Smooth muscle cell (in vitro differentiated cells): ENCODE results near the gene PKD2L1. TPM values are rescaled to one million over a fixed set of nuclear protein-coding genes. Genes with fewer than 3 reads are reported as not detected.

Experiments
- DNase-seq: peaks from one replicate; lab custom pipeline; 2025; ENCODE audit not compliant: unreplicated experiment; lab: John Stamatoyannopoulos, UW
- H2AFZ ChIP-seq: fragments of 200-600 bp; sonication (generic); 2 replicates; pipeline ENCODE4 v1.6.0; 2016; ENCODE audit warnings: antibody characterized with exemption, low read depth, mild to moderate bottlenecking
- H3F3A ChIP-seq: fragments of 200-600 bp; sonication (generic); 2 replicates; pipeline ENCODE4 v1.6.0; 2017; ENCODE audit warnings: antibody characterized with exemption, low read depth
- H3K27ac ChIP-seq: fragments of 200-600 bp; sonication (generic); 2 replicates; pipeline ENCODE4 v1.5.1; 2016; ENCODE audit warnings: low read depth, mild to moderate bottlenecking
- H3K27me3 ChIP-seq: fragments of 200-600 bp; sonication (generic); 2 replicates; pipeline ENCODE4 v1.6.1; 2016; ENCODE audit warnings: low read depth, mild to moderate bottlenecking
- H3K36me3 ChIP-seq: fragments of 200-600 bp; sonication (generic); 2 replicates; pipeline ENCODE4 v1.5.1; 2016; ENCODE audit warnings: low read depth
- H3K4me1 ChIP-seq: fragments of 200-600 bp; sonication (generic); 2 replicates; pipeline ENCODE4 v1.5.1; 2016; ENCODE audit warnings: low read depth
- H3K4me2 ChIP-seq: fragments of 200-600 bp; sonication (generic); 2 replicates; pipeline ENCODE4 v1.6.0; 2016; ENCODE audit warnings: mild to moderate bottlenecking
- H3K4me3 ChIP-seq: fragments of 200-600 bp; sonication (generic); 2 replicates; pipeline ENCODE4 v1.5.1; 2016; ENCODE audit warnings: mild to moderate bottlenecking
- H3K79me2 ChIP-seq: fragments of 200-600 bp; sonication (generic); 2 replicates; pipeline ENCODE4 v1.6.0; 2016; ENCODE audit warnings: low read depth, mild to moderate bottlenecking
- H3K9ac ChIP-seq: fragments of 200-600 bp; sonication (generic); 2 replicates; pipeline ENCODE4 v1.6.0; 2016; ENCODE audit warnings: low read depth
- H3K9me3 ChIP-seq: fragments of 200-600 bp; sonication (generic); replicated peaks from 2 replicates; pipeline ENCODE4 v1.5.1; 2016; ENCODE audit warnings: low read depth
- H4K20me1 ChIP-seq: fragments of 200-600 bp; sonication (generic); 2 replicates; pipeline ENCODE4 v1.6.0; 2016; ENCODE audit warnings: low read depth
- CTCF ChIP-seq: fragments of 200-600 bp; sonication (generic); IDR thresholded peaks from 2 replicates; pipeline ENCODE4 v1.5.1; 2017; ENCODE audit warnings: borderline replicate concordance, mild to moderate bottlenecking, antibody characterized with exemption; ENCODE audit not compliant: insufficient read depth, poor library complexity, severe bottlenecking
- WGBS: methylation state at CpG from one replicate; pipeline ENCODE4 v1.1.7; 2016; ENCODE audit warnings: low lambda C conversion rate; 5-methylcytosine and 5-hydroxymethylcytosine counted together
- polyA plus RNA-seq: library from polyadenylated mRNA; unstranded; fragments of >200 nt; fragmentation: Nextera tagmentation; extraction: Ambion mirVana; gene quantifications from 2 replicates; pipeline ENCODE4 v1.2.1, GENCODE V29; 2016
- total RNA-seq: library from RNA; depleted of rRNA; stranded (reverse); fragments of >200 nt; gene quantifications from 2 replicates; pipeline ENCODE4 v1.2.3, GENCODE V29; 2014

The PKD2L1 gene
- total and polyA plus RNA-seq, 2 experiments from 2014 or later = not detected

GRCh38 chr10:100364735-100365391 is 34.8 kb upstream of the PKD2L1 start:
- H3K9ac ChIP-seq = peak overlapping the region; percentile 65
- DNase-seq = no peak
- no peak for TF ChIP-seq CTCF
- H4K20me1 ChIP-seq = peaks cover 41% of the 10 kb centered on the region
- H3K9me3 ChIP-seq = no peaks in the 10 kb centered on the region
- no peak overlapping the region for H2AFZ ChIP-seq
- H3K27ac ChIP-seq = peak overlapping the region; percentile 92
- no peaks in the 10 kb centered on the region for H3K79me2 ChIP-seq
- no peaks in the 10 kb centered on the region for H3K36me3 ChIP-seq
- H3K4me3 ChIP-seq = no peak overlapping the region
- H3K4me2 ChIP-seq = peak overlapping the region; percentile 41
- peaks cover 48% of the 10 kb centered on the region for H3F3A ChIP-seq
- WGBS = 30% methylated on average over 7 of the region's 7 CpGs
- peaks cover 4% of the 10 kb centered on the region for H3K4me1 ChIP-seq
- H3K27me3 ChIP-seq = no peaks in the 10 kb centered on the region

- H3K27me3 ChIP-seq = no peaks in the 10 kb centered on the region
- peaks cover 48% of the 10 kb centered on the region for H4K20me1 ChIP-seq
- H3F3A ChIP-seq = peaks cover 50% of the 10 kb centered on the region
- H3K9me3 ChIP-seq = no peaks in the 10 kb centered on the region
- peak overlapping the region; percentile 41 for H3K4me2 ChIP-seq
- no peak overlapping the region for H3K4me3 ChIP-seq
- H3K27ac ChIP-seq = peak overlapping the region; percentile 92
- H3K79me2 ChIP-seq = no peaks in the 10 kb centered on the region
- H2AFZ ChIP-seq = no peak overlapping the region
- H3K36me3 ChIP-seq = no peaks in the 10 kb centered on the region
- peaks cover 4% of the 10 kb centered on the region for H3K4me1 ChIP-seq
- TF ChIP-seq CTCF = no peak
- no peak for DNase-seq
- H3K9ac ChIP-seq = peak overlapping the region; percentile 65
- 94% methylated on average over 3 of the region's 3 CpGs for WGBS
Measured at GRCh38 chr10:100364175-100364574, 34.1 kb upstream of the PKD2L1 start.

- Histone ChIP-seq H3K36me3 (peaks cover 2% of the 10 kb centered on the region), H2AFZ (no peak overlapping the region), H3F3A (peaks cover 59% of the 10 kb centered on the region), H3K4me1 (peaks cover 4% of the 10 kb centered on the region), H3K27me3 (no peaks in the 10 kb centered on the region), H3K9ac (no peak overlapping the region), H3K27ac (peak overlapping the region; percentile 92), H3K4me2 (no peak overlapping the region), H3K79me2 (peaks cover under 1% of the 10 kb centered on the region), H4K20me1 (peaks cover 60% of the 10 kb centered on the region), H3K9me3 (no peaks in the 10 kb centered on the region), H3K4me3 (no peak overlapping the region)
- TF ChIP-seq CTCF = no peak
- WGBS = 80% methylated on average over 6 of the region's 6 CpGs
- no peak for DNase-seq
Measured at GRCh38 chr10:100362570-100363496, 32.8 kb upstream of the PKD2L1 start.
